ENCODE data around the gene RHOBTB1.

RHOBTB1 gene

GRCh38 chr10:60944058-60944909, at the start of gene RHOBTB1:
Gene RHOBTB1, minus strand, starts transcription at chr10:60944185. Its CDS starts 32,643 bp downstream, at chr10:60911542.
- peaks cover 15% of the 10 kb centered on the region for H3K4me1 ChIP-seq (ENCODE audit: control insufficient read depth, insufficient read depth, low read length)
- no peaks in the 10 kb centered on the region for H3K27me3 ChIP-seq (ENCODE audit: control insufficient read depth, insufficient read depth, low read length)
- no peaks in the 10 kb centered on the region for H3K36me3 ChIP-seq (ENCODE audit: control insufficient read depth, insufficient read depth, low read length)
- H3K4me3 ChIP-seq (ENCODE audit: low read length), result peak within 1 kb of the TSS; percentile 80
- H3K9me3 ChIP-seq (ENCODE audit: control insufficient read depth, low read length), result no peaks in the 10 kb centered on the region
- peak within 1 kb of the TSS; percentile 98 for H3K9ac ChIP-seq (ENCODE audit: low read length)

DNA sequence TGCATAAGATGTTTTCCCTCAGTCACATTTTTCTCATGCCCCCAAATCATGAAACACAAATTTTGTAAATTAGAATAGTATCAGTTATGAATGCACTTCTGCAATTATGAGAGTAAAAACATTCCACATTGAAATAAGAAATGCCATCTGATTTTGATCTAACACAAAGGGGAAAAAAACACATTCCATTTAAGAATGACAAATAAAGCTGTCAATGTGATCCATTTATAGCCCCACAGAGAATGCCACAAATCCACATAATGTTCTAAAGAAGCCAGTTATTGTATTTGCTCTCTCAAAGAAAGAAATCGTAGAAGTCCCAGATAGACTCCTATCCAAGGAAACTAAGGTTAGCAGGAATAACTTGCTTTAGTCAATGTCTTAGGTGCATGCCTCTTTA, 48.7 kb upstream of the RHOBTB1 start:
- H3K27me3 ChIP-seq (ENCODE audit: control insufficient read depth, insufficient read depth, low read length), result no peaks in the 10 kb centered on the region
- H3K9ac ChIP-seq (ENCODE audit: low read length), result no peak overlapping the region
- H3K4me3 ChIP-seq (ENCODE audit: low read length), result no peak overlapping the region
- H3K36me3 ChIP-seq (ENCODE audit: control insufficient read depth, insufficient read depth, low read length), result no peaks in the 10 kb centered on the region
- peaks cover 39% of the 10 kb centered on the region for H3K4me1 ChIP-seq (ENCODE audit: control insufficient read depth, insufficient read depth, low read length)
- H3K9me3 ChIP-seq (ENCODE audit: control insufficient read depth, low read length), result no peaks in the 10 kb centered on the region

DNA sequence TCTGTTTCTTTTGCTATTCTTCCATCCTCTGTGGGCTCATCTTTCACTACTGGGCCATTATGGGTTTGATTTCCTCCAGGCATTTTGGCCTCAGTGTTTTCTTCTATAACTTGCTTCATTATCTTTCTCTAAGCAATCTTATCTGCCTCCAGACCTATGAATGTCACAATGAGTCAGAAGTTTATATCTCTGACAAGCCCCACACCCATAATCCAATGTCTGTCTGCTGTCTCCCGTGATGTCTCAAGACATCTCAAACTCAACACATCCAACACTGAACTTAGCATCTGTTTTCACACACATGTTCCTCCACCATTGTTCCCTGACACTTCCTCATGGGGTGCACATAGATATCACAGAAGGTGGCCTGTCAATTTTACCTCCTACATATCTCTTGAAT, 46.7 kb upstream of the RHOBTB1 start:
- Histone ChIP-seq H3K27me3 (ENCODE audit: control insufficient read depth, insufficient read depth, low read length) (no peaks in the 10 kb centered on the region), H3K9me3 (ENCODE audit: control insufficient read depth, low read length) (no peaks in the 10 kb centered on the region), H3K36me3 (ENCODE audit: control insufficient read depth, insufficient read depth, low read length) (no peaks in the 10 kb centered on the region), H3K4me1 (ENCODE audit: control insufficient read depth, insufficient read depth, low read length) (peaks cover 28% of the 10 kb centered on the region), H3K9ac (ENCODE audit: low read length) (no peak overlapping the region), H3K4me3 (ENCODE audit: low read length) (no peak overlapping the region)

GRCh38 chr10:60989400-60989876, 45.5 kb upstream of the RHOBTB1 start:
- Histone ChIP-seq H3K9ac (ENCODE audit: low read length) (no peak overlapping the region), H3K27me3 (ENCODE audit: control insufficient read depth, insufficient read depth, low read length) (no peaks in the 10 kb centered on the region), H3K4me3 (ENCODE audit: low read length) (no peak overlapping the region), H3K9me3 (ENCODE audit: control insufficient read depth, low read length) (no peaks in the 10 kb centered on the region), H3K36me3 (ENCODE audit: control insufficient read depth, insufficient read depth, low read length) (no peaks in the 10 kb centered on the region), H3K4me1 (ENCODE audit: control insufficient read depth, insufficient read depth, low read length) (peaks cover 21% of the 10 kb centered on the region)

- Histone ChIP-seq H3K4me1 (ENCODE audit: control insufficient read depth, insufficient read depth, low read length) (peaks cover 21% of the 10 kb centered on the region), H3K9ac (ENCODE audit: low read length) (no peak overlapping the region), H3K4me3 (ENCODE audit: low read length) (no peak overlapping the region), H3K36me3 (ENCODE audit: control insufficient read depth, insufficient read depth, low read length) (no peaks in the 10 kb centered on the region), H3K9me3 (ENCODE audit: control insufficient read depth, low read length) (no peaks in the 10 kb centered on the region), H3K27me3 (ENCODE audit: control insufficient read depth, insufficient read depth, low read length) (no peaks in the 10 kb centered on the region)
These were observed 42.8 kb upstream of the RHOBTB1 start for GRCh38 chr10:60986791-60987190.

GRCh38 chr10:60985951-60986350, 42.0 kb upstream of the RHOBTB1 start:
- no peak overlapping the region for H3K4me3 ChIP-seq (ENCODE audit: low read length)
- H3K27me3 ChIP-seq (ENCODE audit: control insufficient read depth, insufficient read depth, low read length), result no peaks in the 10 kb centered on the region
- no peak overlapping the region for H3K9ac ChIP-seq (ENCODE audit: low read length)
- no peaks in the 10 kb centered on the region for H3K36me3 ChIP-seq (ENCODE audit: control insufficient read depth, insufficient read depth, low read length)
- peaks cover 21% of the 10 kb centered on the region for H3K4me1 ChIP-seq (ENCODE audit: control insufficient read depth, insufficient read depth, low read length)
- no peaks in the 10 kb centered on the region for H3K9me3 ChIP-seq (ENCODE audit: control insufficient read depth, low read length)

GRCh38 chr10:60980997-60981396, 37.0 kb upstream of the RHOBTB1 start:
- Histone ChIP-seq H3K9ac (ENCODE audit: low read length) (no peak overlapping the region), H3K4me1 (ENCODE audit: control insufficient read depth, insufficient read depth, low read length) (peaks cover 30% of the 10 kb centered on the region), H3K4me3 (ENCODE audit: low read length) (no peak overlapping the region), H3K27me3 (ENCODE audit: control insufficient read depth, insufficient read depth, low read length) (no peaks in the 10 kb centered on the region), H3K36me3 (ENCODE audit: control insufficient read depth, insufficient read depth, low read length) (no peaks in the 10 kb centered on the region), H3K9me3 (ENCODE audit: control insufficient read depth, low read length) (no peaks in the 10 kb centered on the region)

GRCh38 chr10:60979667-60980104, 35.7 kb upstream of the RHOBTB1 start:
- H3K4me3 ChIP-seq (ENCODE audit: low read length), result no peak overlapping the region
- H3K4me1 ChIP-seq (ENCODE audit: control insufficient read depth, insufficient read depth, low read length), result peaks cover 43% of the 10 kb centered on the region
- no peak overlapping the region for H3K9ac ChIP-seq (ENCODE audit: low read length)

DNA sequence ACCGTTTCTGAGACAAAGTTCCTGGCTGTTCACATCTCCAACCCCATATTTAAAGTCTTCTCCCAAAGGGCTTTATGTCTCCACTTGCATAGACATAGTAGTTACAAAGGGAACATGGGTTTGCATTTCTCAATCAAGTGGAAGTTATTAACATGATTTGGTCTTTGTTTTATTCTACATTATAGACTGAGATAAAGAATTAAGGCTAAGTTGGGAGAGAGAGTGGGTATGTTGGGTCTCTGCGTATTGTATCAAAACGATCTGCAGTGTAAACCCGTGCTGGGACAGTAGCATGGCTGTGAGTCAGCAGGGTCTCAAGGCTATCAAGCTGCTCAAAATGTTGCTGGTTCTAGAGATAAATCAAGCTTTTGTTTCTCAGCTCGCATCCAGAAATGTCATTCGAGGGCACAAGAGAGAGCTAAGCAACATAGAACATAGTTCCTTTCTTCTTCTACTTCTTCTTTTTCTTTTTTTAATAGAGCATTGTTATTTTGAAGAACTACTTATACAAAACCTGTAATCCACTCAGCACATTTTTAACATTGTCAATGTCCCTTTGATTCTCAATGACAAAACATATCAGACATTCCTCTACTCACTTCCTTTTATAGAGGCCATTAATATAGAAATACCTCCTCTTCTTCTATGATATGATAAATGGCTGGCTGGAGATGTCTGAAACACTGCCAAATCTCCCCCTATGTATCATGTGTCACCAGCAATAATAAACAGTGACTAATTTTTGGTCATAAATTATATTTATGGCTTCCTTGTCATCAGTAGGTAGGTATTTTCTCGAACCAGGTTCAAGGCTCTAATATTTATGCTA, 34.5 kb upstream of the RHOBTB1 start:
- no peaks in the 10 kb centered on the region for H3K36me3 ChIP-seq (ENCODE audit: control insufficient read depth, insufficient read depth, low read length)
- no peaks in the 10 kb centered on the region for H3K27me3 ChIP-seq (ENCODE audit: control insufficient read depth, insufficient read depth, low read length)
- H3K4me3 ChIP-seq (ENCODE audit: low read length), result no peak overlapping the region
- H3K9ac ChIP-seq (ENCODE audit: low read length), result peak overlapping the region; percentile 30
- H3K4me1 ChIP-seq (ENCODE audit: control insufficient read depth, insufficient read depth, low read length), result peaks cover 51% of the 10 kb centered on the region
- no peaks in the 10 kb centered on the region for H3K9me3 ChIP-seq (ENCODE audit: control insufficient read depth, low read length)

More at GRCh38 chr10:60979667-60980104, 35.7 kb upstream of the RHOBTB1 start:
- H3K36me3 ChIP-seq (ENCODE audit: control insufficient read depth, insufficient read depth, low read length), result no peaks in the 10 kb centered on the region
- no peaks in the 10 kb centered on the region for H3K9me3 ChIP-seq (ENCODE audit: control insufficient read depth, low read length)
- H3K27me3 ChIP-seq (ENCODE audit: control insufficient read depth, insufficient read depth, low read length), result no peaks in the 10 kb centered on the region

DNA sequence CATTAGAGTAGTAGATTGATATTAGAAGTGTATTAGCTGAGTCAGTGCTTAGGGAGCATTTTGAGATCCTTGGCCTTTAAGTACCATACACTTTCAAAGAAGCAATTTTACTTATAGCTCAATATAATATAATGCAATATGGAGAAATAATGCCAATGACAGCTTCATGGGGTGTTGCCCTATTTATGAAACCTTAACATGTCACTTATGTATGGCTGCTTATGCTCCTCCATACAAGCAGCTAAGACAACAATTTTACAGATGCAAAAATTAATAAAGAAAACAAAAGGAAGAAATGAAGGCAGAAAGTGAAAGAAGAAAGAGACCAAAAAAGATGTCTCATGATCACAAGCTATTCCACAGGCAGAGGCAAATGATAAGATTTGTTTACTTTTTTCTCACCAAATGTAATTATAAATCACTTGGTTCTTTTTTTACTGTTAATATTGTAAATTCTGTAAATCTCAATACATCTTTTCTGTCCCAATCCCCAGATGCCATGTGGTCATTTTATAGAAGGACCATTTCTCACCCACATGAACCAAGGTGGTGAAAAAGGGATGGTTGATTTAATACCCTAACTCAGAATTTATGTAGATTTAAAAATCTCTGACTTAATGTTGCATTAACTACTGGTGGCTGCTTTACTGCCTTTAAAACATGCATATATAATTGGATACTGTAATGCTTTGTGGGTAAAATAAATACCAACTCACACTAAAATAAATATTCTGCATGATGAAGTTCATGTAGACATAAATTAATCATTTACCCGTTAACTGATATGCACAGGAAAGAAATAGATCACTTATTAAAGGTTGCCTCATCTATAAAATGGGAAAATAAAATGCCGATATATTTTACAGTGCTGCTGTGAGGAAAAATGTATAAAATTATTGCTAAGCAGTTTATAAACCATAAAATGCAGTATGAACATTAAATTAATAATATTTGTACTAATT, 33.5 kb upstream of the RHOBTB1 start:
- no peak overlapping the region for H3K4me3 ChIP-seq (ENCODE audit: low read length)
- peaks cover 55% of the 10 kb centered on the region for H3K4me1 ChIP-seq (ENCODE audit: control insufficient read depth, insufficient read depth, low read length)

GRCh38 chr10:60976687-60977086, 32.7 kb upstream of the RHOBTB1 start:
- no peaks in the 10 kb centered on the region for H3K27me3 ChIP-seq (ENCODE audit: control insufficient read depth, insufficient read depth, low read length)
- H3K4me1 ChIP-seq (ENCODE audit: control insufficient read depth, insufficient read depth, low read length), result peaks cover 55% of the 10 kb centered on the region
- H3K9ac ChIP-seq (ENCODE audit: low read length), result peak overlapping the region; percentile 33
- H3K4me3 ChIP-seq (ENCODE audit: low read length), result no peak overlapping the region
- no peaks in the 10 kb centered on the region for H3K36me3 ChIP-seq (ENCODE audit: control insufficient read depth, insufficient read depth, low read length)
- H3K9me3 ChIP-seq (ENCODE audit: control insufficient read depth, low read length), result no peaks in the 10 kb centered on the region

More for the DNA sequence above, 33.5 kb upstream of the RHOBTB1 start:
- Histone ChIP-seq H3K9ac (ENCODE audit: low read length) (peak overlapping the region; percentile 33), H3K36me3 (ENCODE audit: control insufficient read depth, insufficient read depth, low read length) (no peaks in the 10 kb centered on the region), H3K27me3 (ENCODE audit: control insufficient read depth, insufficient read depth, low read length) (no peaks in the 10 kb centered on the region), H3K9me3 (ENCODE audit: control insufficient read depth, low read length) (no peaks in the 10 kb centered on the region)
